SIG-M5 treated with dmso at 0.1 percent for 504 hours (cell line): ENCODE measurements around the gene WDR18.
"Not testable (repeated sequence)": the region's sequence is repeated elsewhere in the genome, so short reads cannot be mapped to it uniquely, and the experiment has no call there.

ENCODE experiments used
- DNase-seq: peaks from one replicate; lab custom pipeline; 2025; ENCODE audit not compliant: unreplicated experiment; lab: John Stamatoyannopoulos, UW

WDR18 gene

DNA sequence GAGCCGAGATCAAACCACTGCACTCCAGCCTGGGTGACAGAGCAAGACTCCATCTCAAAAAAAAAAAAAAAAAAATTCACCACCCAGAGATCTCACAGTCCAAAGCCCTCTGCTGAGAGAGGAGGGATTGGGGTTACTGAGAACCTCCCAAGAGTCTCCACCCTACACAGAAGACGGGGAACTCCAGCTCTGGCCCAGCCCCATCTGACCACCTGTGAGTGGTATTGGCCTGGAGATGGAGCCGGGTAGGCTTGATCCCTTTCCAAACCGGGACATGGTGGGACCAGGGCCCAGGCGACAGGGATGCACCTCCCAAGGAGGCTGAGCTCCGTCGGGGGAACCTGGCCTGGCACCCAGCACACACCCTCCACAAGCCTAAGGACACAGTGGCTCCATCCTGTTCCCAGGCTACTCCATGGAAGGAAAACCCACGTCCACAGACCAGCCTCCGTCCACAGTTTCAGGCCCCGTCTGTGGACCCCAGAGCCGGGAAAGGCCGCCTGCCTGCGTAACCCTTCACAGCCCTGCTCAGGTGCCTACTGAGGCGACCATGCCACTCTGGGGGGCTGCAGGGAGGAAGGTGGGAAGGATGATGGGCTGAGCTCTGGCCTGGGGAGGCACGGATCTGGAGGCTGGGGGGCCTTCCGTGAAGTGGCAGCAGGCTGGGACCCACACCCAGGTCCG, 34.9 kb downstream of the WDR18 start:
- no peak for DNase-seq

DNA sequence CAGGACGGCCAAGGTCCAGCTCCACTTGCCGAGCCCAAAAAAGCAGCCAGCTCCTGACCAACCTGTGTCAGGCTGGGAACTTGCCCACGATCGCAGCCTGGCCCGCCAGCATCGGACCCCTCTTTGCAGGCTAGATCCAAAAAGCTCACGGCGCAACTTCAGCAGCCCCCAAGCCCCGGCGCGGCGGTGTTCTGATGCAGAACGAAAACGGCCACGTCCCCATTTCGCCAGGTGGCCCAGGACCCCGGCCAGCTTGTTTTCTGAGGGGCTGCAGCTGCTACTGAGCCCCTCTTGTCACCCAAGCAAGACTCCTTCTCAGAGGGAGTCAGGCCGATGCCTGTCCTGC, 35.4 kb downstream of the WDR18 start:
- DNase-seq, result no peak

DNA sequence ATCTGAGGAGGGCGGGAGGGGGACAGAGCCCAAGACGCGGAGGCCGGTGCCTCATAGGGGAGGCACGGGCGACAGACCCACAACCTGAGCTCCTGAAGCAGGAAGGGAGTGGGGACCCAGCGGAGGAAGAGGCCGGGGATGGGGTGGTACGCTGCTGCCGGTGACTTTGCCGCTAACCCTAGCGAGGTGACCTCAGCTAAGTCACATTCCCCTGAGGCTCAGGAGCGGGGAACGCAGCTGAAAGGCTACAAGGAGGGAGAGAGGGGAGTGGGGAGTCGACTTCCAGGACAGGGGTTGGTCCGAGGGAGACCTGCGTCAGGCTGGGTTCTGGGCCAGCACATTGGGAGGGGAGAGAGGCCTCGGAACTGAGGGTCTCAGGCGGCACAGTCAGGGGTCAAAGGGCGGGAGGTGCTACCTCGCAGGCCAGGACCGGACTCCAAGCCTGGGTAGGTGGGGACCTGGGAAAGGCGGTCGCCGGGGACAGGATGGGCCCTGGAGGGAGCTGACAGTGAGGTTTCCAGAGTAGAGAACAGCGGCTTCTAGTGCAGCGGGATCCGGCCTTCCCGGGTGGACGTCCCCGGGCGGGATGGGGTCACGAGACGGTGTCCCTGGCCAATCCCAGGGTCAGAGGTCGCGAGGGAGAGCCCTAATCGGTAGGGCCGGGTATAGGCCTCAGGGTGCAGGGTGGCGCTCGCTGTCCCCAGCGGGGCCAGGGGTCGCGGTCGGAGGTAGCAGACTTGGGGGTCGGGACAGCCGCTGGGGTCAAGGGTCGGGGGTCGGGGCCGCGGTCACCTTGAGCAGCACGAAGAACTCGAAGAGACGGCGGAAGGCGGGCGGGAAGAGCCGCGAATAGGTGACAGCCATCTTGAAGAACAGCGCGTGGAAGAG, 36.1 kb downstream of the WDR18 start:
- no peak for DNase-seq

DNA sequence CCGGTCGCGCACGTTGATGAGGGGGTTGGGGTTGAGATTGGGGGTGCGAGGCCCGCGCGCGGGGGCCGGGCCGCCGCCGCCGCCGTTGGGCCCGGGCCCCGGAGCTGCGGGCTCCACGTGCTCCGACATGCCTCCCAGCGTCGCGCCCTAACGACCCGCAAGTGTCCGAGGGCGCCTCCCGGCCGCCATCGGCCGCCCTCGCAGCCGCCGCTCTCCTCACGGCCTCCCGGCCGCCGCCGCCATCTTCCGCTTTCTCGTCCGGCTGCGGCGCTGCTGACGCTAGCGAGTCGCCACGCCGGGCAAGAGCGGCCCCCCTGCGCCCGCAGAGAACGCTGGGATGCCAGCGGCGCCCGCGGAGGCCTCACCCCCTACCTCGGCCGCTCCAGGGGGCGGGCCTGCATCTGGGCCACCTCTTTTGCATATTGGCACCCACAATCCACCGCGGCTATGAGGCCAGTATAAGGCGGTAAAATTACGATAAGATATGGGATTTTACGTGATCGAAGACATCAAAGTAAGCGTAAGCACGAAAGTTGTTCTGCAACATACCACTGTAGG, 36.8 kb downstream of the WDR18 start, which contains the start of gene TMEM259:
Gene TMEM259, minus strand, starts transcription at position 256 of the 558 bp plus-strand sequence. Its CDS starts 127 bp downstream, at position 129.
- DNase-seq, result peak; percentile 90

DNA sequence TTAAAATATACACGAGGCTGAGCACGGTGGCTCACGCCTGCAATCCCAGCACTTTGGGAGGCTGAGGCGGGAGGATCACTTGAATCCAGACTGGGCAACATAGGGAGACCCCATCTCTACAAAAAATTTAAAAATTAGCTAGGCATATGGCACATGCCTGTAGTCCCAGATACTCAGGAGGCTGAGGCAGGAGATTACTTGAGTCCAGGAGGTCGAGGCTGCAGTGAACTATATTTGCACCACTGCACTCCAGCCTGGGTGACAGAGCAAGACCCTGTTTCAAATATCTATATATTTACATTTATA, 39.7 kb downstream of the WDR18 start:
- DNase-seq, result not testable (repeated sequence)

DNA sequence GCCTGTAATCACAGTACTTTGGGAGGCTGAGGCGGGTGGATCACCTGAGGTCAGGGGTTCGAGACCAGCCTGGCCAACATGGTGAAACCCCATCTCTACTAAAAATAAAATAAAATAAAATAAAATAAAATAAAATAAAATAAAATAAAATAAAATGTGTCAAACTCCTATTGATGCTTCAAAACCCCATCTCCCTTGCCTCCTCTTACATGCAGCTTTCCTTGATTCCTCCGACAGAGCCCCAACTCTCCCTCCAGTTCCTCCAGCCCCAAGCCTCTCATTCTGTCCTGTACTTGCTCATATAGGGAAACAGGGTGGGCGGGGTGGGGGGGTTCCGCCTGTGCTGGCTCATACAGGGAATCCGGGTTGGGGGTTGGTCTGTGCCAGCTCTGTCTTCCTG, 40.9 kb downstream of the WDR18 start:
- not testable (repeated sequence) for DNase-seq

DNA sequence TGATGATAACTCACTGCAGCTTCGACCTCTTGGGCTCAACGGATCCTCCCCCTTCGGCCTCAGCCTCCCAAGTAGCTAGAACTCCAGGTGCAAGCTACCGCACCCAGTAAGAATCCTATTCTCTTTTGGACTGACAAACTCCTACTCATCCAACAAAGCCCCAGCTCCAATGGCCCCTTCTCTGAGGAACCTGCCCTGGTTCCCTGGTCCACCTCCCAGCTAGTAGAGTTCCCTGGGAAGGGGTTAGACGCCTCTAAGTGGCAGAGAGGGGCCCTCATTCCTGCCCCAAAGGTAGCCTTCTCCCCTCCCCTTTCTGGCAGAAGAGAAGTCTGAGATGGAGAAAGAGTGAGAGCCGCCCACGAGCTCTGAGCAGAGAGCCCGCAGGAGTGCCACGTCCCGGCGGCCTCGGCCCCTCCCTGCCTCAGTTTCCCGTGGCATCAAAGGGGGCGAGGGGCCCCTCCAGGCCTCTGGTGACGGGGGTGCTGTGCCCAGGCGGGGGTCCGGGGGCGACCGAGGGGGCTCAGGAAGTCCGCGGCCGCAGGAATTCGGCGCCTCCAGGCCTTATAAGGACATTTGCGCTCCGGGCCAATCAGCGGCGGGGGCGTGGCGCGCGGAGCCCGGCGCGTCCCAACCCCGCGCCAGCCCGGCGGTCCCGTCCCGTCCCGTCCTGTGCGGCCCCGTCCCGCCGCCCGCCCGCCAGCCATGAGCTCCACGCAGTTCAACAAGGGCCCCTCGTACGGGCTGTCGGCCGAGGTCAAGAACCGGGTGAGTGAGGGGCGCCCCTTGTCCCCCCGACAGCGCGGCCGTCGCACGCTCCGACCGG, 42.0 kb downstream of the WDR18 start, which contains the start of gene CNN2:
Gene CNN2, plus strand, starts transcription at position 649 of the 823 bp plus-strand sequence. Its CDS starts 54 bp downstream, at position 703.
- peak; percentile 45 for DNase-seq

DNA sequence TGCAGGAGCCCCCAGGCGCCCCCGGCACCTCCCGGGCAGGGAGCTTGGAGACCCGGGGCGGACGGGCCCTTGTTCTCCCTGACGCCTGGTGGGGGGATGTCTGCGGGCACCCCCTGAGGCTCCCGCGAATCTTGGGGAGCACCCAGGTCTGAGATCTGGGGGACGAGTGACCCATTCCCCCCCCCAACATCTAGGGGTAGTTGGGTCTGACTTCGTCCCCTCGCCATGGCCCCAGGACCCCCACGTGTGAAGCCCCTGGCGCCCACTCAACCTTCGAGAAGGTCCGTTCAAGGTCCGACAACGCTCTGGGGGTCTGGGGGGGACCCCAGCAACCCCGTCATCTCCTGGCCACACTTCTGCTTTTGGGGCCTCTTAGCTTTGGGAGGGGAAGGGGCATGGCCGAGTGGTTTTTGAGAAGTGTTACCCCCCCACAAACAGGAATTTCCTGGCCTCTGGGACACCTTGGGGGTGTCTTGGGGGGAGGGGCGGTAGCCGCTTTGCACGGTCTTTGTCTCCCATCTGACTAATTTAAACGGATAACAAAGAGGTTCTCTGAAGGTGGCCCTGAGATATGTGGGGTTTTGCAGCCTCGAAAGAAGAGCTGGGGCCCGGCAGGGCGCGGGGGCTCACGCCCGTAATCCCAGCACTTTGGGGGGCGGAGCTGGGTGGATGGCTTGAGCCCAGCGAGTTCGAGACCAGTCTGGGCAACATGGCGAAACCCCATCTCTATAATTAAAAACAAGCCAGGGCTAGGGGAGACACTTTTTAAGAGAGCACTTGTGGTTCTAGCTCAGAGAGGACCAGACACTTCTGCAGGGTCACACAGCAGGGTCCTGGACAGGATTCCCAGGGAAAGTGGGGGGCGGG, 42.9 kb downstream of the WDR18 start:
- peak; percentile 45 for DNase-seq

DNA sequence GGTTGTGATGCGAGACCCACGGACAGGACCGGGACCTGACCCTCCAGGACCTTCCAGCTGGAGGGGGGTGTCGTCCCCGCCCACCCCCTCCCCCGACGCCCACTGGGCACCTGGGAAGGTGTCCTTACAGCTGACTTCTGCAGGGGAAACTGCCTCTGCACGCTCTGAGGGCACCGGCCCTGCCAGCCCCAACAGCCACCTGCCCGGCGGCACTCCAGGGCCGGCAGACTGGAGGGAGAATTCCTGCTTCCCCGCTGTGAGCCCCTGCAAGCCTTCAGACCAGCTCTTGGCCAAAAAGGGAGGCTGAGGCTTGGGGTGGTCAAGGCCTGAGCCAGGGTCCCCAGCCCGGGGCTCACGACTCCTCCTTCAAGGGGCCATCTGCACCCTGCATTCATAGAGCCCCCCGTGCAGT, 43.5 kb downstream of the WDR18 start:
- no peak for DNase-seq

DNA sequence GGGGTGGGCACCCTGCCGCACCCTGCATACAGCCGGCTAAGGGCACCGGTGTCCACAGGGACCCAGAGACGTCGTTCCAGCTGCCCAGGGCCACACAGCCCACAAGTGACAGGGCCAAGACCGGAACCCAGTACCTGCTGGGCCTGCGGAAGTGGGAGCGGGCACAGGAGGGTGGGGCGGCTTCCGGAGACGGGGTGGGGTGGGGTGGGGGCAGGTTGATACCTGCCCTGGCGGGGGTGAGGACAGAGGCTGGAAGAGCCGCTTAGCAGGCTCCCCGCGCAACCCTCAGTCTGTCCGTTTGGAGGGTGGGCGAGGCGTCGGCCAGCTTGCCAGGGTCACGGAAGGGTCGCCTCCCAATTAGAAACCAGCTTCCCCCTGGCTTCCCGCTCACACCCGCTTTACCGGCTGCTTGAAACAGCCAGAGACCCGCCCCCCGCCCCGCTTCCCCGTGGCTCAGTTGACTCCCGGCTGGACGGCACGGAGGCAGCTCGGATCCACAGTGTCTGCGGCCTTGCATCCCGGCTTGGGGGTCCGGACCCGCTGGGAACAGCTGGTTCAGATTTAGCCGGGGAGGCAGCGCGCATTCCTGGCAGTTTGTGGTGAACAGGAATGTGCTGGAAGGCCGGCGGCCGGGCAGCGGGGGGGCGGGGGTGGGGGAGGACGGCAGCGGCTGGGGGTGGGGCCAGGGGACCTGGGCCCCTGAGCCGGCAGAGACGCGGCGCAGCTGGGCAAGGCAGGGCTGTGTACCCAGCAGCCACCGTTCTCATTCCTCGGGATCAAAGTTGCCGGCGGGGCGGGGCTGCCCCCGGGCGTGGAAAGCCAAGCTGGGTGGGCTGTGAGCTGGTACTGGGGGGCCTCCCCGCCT, 44.1 kb downstream of the WDR18 start:
- peak; percentile 43 for DNase-seq

DNA sequence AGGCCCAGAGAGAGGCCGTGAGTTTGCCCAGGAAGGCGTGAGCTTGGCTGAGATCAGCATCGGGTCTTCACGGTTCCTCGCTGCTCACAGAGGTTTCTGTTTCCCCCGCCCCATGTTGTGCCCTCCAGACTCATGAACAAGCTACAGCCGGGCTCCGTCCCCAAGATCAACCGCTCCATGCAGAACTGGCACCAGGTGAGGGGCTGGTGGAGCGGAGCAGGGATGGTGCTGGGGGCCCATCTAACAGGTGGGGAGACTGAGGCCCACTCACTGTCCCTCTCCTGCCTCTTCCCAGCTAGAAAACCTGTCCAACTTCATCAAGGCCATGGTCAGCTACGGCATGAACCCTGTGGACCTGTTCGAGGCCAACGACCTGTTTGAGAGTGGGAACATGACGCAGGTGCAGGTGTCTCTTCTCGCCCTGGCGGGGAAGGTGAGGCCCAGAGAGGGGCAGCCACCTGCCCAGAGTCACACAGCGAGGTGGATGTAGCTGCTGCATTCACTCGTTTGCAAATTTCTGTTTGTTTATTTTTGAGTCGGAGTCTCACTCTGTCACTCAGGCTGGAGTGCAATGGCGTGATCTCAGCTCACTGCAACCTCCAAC, 48.2 kb downstream of the WDR18 start:
- no peak for DNase-seq

DNA sequence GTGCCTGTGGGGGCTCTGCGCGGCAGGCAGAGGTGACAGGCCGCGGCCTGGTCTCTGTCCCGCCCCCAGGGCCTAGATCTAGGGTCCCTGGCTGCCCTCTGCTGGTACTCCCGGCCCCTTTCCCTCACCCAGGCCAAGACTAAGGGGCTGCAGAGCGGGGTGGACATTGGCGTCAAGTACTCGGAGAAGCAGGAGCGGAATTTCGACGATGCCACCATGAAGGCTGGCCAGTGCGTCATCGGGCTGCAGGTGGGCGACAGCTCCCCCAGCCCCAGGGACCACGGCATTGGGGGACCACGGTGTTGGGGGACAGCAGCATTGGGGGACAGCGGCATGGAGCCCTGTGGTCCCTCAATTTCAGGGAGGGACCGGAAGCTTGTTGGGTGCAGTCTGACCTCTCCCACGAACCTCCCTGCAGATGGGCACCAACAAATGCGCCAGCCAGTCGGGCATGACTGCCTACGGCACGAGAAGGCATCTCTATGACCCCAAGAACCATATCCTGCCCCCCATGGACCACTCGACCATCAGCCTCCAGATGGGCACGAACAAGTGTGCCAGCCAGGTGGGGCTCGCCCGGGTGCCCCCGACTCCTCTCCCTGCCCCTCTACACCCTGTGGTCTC, 52.0 kb downstream of the WDR18 start:
- DNase-seq, result no peak

DNA sequence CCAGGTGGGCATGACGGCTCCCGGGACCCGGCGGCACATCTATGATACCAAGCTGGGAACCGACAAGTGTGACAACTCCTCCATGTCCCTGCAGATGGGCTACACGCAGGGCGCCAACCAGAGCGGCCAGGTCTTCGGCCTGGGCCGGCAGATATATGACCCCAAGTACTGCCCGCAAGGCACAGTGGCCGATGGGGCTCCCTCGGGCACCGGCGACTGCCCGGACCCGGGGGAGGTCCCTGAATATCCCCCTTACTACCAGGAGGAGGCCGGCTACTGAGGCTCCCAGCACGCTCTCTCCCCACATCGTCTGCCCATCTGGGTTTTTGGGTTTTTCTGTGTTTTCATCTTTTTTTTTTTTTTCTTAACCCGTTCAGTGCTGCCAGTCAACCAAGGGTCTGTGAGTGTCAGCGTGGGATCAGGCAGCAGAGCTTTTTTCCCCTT, 53.5 kb downstream of the WDR18 start:
- DNase-seq, result no peak

DNA sequence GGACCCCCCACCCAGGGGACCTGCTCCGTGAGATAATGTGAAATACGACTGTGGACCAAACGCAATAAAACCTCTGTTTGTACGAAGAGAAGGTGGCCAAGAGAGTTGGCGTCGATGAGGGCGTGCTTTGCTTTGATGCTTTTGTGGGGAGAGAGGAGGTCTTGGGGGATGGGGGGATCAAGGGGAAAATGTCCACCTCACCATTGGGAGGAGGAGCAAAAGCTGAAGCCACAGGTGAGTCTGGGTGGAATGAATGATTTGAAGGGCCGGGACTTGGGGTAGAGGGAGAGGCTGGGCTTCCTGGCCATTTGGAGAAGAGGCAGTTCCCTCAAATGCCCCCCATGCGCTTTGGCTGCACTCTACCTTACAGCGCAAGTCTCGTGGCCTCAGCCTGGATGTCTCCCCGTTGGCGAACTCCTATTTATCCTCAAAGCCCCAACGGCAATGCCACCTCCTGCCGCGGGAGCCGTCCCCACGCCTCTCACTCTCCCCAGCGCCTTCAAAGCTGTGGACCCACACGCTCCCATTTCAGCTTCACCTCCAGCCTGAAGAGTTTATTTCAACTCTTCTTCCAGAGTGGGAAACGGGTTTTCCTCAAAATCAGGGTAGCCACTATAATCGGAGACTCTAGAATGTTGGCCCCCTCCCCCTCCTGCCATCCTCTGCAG, 55.0 kb downstream of the WDR18 start:
- DNase-seq, result no peak

DNA sequence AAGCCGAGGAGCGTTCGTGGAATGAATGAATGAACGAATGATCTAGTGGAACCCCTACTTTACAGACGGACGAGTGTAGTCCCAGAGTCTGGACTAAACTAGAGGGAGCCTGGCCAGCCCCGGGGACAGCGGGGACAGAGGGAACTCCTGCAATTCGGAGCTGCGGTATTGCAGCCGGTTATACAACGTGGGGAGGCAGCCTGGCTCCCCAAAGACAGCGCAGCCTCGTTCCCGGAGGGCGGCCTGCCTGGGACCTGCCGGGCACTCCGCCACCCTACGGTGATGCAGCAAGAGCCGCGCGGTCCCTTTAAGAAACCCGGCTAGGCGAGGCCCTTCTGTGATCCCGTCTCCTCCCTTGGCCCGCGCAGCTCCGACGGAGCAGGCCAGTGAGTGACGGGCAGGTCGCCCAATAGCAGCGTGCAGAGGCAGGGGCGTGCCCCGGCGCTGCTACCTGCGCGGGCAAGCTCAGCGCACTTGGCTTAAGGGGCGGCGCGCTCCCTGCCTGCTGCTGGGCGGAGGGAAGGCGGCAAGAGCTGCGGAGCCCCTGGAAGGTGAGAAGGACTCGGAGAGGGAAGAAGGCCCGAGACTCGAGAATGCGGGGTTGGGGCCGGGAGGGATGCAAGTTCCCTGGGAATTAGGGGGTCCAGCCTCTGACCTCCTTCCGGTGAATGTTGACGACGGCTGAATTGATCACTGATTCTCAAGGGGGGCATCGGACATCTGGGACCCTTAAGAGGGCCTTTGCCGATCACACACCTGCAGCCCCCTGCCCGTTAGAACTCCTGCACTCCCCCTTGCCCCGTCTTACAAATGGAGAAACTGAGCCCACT, 55.7 kb downstream of the WDR18 start, which contains the start of gene ABCA7:
Gene ABCA7, plus strand, starts transcription at position 462 of the 830 bp plus-strand sequence. CDS start 1,255 bp downstream, outside the sequence.
- DNase-seq, result peak; percentile 95

DNA sequence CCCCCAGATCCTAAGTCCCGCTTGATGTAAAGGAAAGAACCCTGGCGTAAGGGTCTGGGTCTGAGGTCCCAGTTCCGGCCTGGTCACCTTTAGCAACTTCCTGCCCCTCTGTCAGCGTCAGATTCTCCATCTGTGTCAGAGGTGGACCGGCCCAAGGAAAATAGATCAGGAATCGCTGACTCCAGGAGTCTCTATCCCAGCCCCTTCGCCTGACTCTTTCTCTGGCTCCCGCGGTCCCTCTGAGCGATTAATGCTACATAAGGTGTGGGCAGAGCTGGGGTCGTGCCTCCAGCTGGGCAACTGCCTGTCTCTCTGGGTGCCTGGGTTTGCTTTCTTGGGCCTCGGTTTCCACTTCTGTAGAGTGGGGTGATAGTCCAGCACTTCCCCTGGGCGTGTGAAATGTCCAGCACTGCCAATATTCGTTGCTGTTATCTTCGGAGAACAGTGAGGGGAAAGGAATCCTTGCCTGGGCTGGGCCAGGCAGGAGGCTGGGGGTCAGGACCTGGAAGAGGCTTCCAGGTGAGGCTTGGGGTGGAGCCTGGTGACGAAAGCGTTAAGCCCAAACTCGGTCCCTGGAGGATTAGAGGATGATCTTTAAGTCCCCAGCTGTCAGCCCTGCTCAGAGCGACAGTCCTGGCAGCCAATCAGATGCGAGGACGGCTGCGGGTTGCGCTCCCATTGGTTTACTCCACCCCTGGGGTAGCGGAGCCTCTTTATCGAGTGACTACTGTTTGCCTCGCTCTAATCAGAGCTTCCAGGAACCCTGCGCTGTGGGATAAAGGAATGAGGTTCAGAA, 56.5 kb downstream of the WDR18 start:
- DNase-seq, result peak; percentile 76
